Gastroesophageal sphincter (tissue), 2 donors: ENCODE measurements around the gene PTPRF.

ENCODE experiments used
- POLR2A ChIP-seq, 2 donors: fragments of 450-650 bp; IDR thresholded peaks; one replicate each; pipeline ENCODE4 v1.6.1; 2017; ENCODE audit warnings: antibody characterized with exemption in 2 of 2, mild to moderate bottlenecking in 2 of 2, moderate library complexity in 1 of 2
- POLR2AphosphoS5 ChIP-seq: sonication (generic); formaldehyde crosslinking; IDR thresholded peaks from one replicate; pipeline ENCODE4 v1.6.1; 2017; ENCODE audit warnings: antibody characterized with exemption

GRCh38 chr1:43587594-43587993, 56.9 kb downstream of the PTPRF start:
- TF ChIP-seq POLR2AphosphoS5 (no peak), POLR2A (IDR thresholded peaks at IDR 0.05) (no peak)
